Sigmoid colon (tissue), 7 donors: ENCODE results near the gene GOLGA1. TPM values are rescaled to one million over a fixed set of nuclear protein-coding genes. Genes with fewer than 3 reads are reported as not detected.

Source experiments
- DNase-seq: peaks from one replicate; pipeline ENCODE4 v3.0.0-alpha.2; 2019
- H3K27ac ChIP-seq, 4 donors: fragments of 200-600 bp; sonication (generic); one replicate each; pipeline ENCODE4 v1.5.1; 2016 to 2019; ENCODE audit warnings: mild to moderate bottlenecking in 1 of 4
- H3K27me3 ChIP-seq, 3 donors: fragments of 200-600 bp; sonication (generic); one replicate each; pipeline ENCODE4 v1.5.1; 2019; ENCODE audit warnings: mild to moderate bottlenecking in 1 of 3
- H3K36me3 ChIP-seq, 4 donors: fragments of 200-600 bp; sonication (generic); one replicate each; pipeline ENCODE4 v1.5.1; 2016 to 2019
- H3K4me1 ChIP-seq, 4 donors: fragments of 200-600 bp; sonication (generic); one replicate each; pipeline ENCODE4 v1.5.1; 2017 to 2019
- H3K4me3 ChIP-seq, 4 donors: fragments of 200-600 bp; sonication (generic); one replicate each; pipeline ENCODE4 v1.5.1; 2017 to 2019; ENCODE audit warnings: mild to moderate bottlenecking in 2 of 4, moderate library complexity in 1 of 4
- H3K9me3 ChIP-seq, 4 donors: fragments of 200-600 bp in 3 of 4; sonication (generic) in 3 of 4; one replicate each; pipeline versions ENCODE4 v1.5.1 to v1.6.1; 2013 to 2019
- EP300 ChIP-seq, 4 donors: sonication (generic); formaldehyde crosslinking; IDR thresholded peaks; one replicate each; pipeline ENCODE4 v1.6.1; 2017; ENCODE audit warnings: antibody characterized with exemption in 4 of 4
- POLR2A ChIP-seq, 2 donors: fragments of 450-650 bp; IDR thresholded peaks; one replicate each; pipeline ENCODE4 v1.6.1; 2016; ENCODE audit warnings: antibody characterized with exemption in 2 of 2, mild to moderate bottlenecking in 2 of 2, moderate library complexity in 2 of 2
- POLR2AphosphoS5 ChIP-seq, 4 donors: sonication (generic); formaldehyde crosslinking; IDR thresholded peaks; one replicate each; pipeline ENCODE4 v1.6.1; 2017; ENCODE audit warnings: antibody characterized with exemption in 4 of 4
- WGBS, 2 donors: extraction: QIAGEN DNeasy Blood & Tissue Kit; methylation state at CpG; one replicate each; pipeline ENCODE4 v1.1.7; 2013; 5-methylcytosine and 5-hydroxymethylcytosine counted together
- intact Hi-C: fragments of 100-400 bp; cut with DNase I; formaldehyde crosslinking; loops from one replicate; pipeline ENCODE4 v1.15.1; 2023
- polyA plus RNA-seq, 3 donors: library from polyadenylated mRNA; stranded (reverse); fragments of 200-250 nt; gene quantifications; one replicate each; pipeline ENCODE4 v1.2.3, GENCODE V29; 2013
- total RNA-seq, 4 donors: library from RNA; depleted of rRNA; stranded (reverse); fragments of >200 nt; gene quantifications; one replicate each; pipeline ENCODE4 v1.1.0, GENCODE V29; 2016
- TF ChIP-seq, protein P1 (sequence below), 4 experiments: fragments of 450-650 bp in 3 of 4; fragments of 200-600 bp in 1 of 4; IDR thresholded peaks; one replicate each; pipeline ENCODE4 v1.5.1; 2016 to 2019; ENCODE audit warnings: antibody characterized with exemption in 4 of 4, mild to moderate bottlenecking in 3 of 4, moderate library complexity in 2 of 4
- donor health status: healthy with polysubstance abuse.
- donor health status: Bipolar disorder and iron deficiency.
- donor health status: healthy.

Gene GOLGA1
- total and polyA plus RNA-seq, 7 donors, result 7.8 to 32.1 (median 15.1) TPM

DNA sequence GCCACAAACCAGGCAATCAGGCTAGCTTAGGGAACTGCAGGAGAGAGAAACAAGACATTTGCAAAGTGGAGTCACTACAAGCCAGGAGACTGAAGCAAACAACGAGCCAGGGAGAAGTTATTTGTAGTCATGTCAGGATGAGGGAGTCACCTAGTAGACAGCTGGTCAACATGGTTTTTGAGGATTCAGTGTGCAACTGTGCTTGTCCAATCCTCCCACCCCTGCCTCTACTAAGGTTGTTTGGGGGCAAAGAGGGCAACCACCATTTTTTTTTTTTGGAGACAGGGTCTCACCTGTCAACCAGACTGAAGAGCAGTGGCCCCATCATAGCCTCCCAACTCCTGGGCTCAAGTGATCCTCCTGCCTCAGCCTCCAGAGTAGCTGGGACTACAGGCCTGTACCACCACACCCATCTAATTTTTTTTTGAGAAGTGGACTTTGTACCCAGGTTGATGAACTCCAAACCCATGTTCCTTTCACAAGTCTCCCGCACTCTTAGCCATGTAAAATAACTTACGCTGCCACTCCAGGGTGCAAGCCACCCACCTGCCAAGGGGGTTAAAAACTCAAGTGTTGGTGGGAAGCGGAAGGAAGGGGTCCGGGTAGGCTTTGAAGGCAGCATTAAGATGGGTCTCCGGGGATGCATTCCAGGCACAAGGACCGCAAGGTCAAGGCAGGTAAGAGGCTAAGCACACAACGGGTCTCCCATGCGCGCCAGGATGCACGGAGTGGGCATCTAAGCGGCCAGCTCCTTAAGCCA is 80.1 kb downstream of the GOLGA1 start:
- H3K4me3 ChIP-seq, result peak overlapping the region; percentile 85 to 86 (median 86)
- TF ChIP-seq EP300 (IDR thresholded peaks at IDR 0.05) (no peak), POLR2A (IDR thresholded peaks at IDR 0.05) (no peak), POLR2AphosphoS5 (IDR thresholded peaks at IDR 0.05) (no peak)
- TF ChIP-seq, protein P1, sequence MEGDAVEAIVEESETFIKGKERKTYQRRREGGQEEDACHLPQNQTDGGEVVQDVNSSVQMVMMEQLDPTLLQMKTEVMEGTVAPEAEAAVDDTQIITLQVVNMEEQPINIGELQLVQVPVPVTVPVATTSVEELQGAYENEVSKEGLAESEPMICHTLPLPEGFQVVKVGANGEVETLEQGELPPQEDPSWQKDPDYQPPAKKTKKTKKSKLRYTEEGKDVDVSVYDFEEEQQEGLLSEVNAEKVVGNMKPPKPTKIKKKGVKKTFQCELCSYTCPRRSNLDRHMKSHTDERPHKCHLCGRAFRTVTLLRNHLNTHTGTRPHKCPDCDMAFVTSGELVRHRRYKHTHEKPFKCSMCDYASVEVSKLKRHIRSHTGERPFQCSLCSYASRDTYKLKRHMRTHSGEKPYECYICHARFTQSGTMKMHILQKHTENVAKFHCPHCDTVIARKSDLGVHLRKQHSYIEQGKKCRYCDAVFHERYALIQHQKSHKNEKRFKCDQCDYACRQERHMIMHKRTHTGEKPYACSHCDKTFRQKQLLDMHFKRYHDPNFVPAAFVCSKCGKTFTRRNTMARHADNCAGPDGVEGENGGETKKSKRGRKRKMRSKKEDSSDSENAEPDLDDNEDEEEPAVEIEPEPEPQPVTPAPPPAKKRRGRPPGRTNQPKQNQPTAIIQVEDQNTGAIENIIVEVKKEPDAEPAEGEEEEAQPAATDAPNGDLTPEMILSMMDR (IDR thresholded peaks at IDR 0.05), result no peak
- no peaks in the 10 kb centered on the region for H3K27me3 ChIP-seq
- intact Hi-C loops, result no loop called here
- no peaks in the 10 kb centered on the region for H3K9me3 ChIP-seq
- H3K4me1 ChIP-seq, result peaks cover 0 to 34% (median 24%) of the 10 kb centered on the region in 4 donors
- DNase-seq, result no peak
- peaks cover 3 to 45% (median 33%) of the 10 kb centered on the region in 4 donors for H3K36me3 ChIP-seq
- 6 to 15% methylated on average over 12 of the region's 12 CpGs for WGBS, 2 donors
- H3K27ac ChIP-seq, result peak overlapping the region; percentile 91 to 95 (median 93)

DNA sequence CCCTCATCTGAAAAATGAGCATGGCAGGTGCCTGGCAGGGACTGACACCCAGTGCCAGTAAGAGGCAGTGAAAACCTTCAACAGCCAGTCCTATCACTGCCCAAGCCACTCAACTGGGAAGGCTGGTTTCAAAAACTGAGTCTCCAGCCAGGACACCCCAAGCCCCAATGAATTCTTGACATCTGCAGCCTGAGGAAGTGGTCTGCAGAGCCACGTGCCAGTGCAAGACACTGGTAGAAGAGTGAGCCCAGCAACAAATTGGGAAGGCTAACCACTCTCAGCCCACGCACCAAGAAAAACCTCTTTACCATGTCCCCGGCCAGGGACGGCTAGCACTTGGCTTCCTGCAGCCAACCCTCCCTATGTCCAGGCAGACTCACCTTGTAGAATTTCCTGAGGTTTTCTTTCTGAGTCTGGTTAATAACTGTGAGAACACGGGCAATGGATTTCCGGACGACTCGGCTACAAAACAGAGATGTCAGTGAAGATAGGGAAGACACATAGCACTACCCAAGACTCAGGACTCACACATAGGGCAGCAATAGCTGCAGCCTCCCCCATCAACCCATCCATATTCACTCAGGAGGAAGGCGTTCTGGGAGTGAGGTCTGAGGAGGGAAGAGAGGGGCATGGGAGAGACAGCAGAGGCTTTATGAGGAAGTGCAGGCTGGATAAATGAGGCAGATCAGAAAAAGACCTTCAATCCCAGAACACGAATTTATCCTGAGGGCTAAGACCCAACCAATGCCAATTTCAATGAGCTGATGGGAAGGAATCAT is 80.9 kb downstream of the GOLGA1 start:
- no peaks in the 10 kb centered on the region for H3K9me3 ChIP-seq
- TF ChIP-seq POLR2A (IDR thresholded peaks at IDR 0.05) (no peak), EP300 (IDR thresholded peaks at IDR 0.05) (no peak), POLR2AphosphoS5 (IDR thresholded peaks at IDR 0.05) (no peak)
- TF ChIP-seq, protein P1 (IDR thresholded peaks at IDR 0.05), result no peak
- intact Hi-C loops, result loop anchor here (10.0 kb wide), 1 partner anchor 245 kb away; no protein-coding TSS in a partner anchor
- WGBS, 2 donors, result 59 to 63% methylated on average over 10 of the region's 10 CpGs
- peaks cover 3 to 45% (median 33%) of the 10 kb centered on the region in 4 donors for H3K36me3 ChIP-seq
- peak overlapping the region in 3 of 4 donors; percentile 92 to 95 (median 94) for H3K27ac ChIP-seq
- no peaks in the 10 kb centered on the region for H3K27me3 ChIP-seq
- peak overlapping the region in 2 of 4 donors; percentile 85 to 86 for H3K4me3 ChIP-seq
- no peak for DNase-seq
- H3K4me1 ChIP-seq, result peaks cover 0 to 34% (median 24%) of the 10 kb centered on the region in 4 donors

DNA sequence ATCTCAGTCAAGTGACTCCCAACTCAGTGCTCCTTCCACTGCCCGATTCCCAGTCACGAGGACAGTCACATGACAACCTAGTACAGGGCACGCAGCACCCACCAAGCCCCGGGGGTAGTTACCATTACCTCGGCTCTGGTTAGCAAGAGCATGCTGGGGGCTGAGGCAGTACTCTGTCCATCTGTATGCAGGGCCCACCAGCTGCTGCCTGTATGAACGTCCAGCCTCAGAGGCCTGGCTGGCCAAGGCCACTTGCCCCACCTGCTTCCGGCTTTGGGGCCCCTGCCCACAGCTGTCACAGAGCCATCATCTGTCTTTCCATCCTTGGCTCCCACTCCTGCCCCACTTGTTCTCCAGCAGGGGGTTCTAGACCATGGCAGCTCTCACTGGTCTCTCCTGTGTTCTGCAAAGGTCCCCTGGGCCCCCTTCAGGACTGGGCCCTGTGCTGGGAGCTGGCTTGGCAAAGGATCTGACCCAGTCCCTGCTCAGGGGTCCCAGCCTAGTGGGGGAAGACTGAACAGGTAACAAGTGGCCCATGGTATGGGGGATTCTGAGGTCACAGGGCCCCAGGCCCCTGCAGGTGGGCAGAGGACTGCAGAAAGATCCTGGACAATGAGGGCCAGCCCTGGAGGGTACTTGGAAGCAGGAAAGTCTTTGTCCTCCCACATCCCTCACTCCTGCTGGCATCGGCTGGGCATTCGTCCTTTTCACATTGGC is 82.4 kb downstream of the GOLGA1 start:
- no peaks in the 10 kb centered on the region for H3K27me3 ChIP-seq
- intact Hi-C loops, result loop anchor here (10.0 kb wide), 1 partner anchor 244 kb away; no protein-coding TSS in a partner anchor
- no peak for DNase-seq
- WGBS, 2 donors, result 76 to 83% methylated on average over 9 of the region's 9 CpGs
- H3K9me3 ChIP-seq, result no peaks in the 10 kb centered on the region
- peaks cover 0 to 37% (median 26%) of the 10 kb centered on the region in 4 donors for H3K4me1 ChIP-seq
- H3K36me3 ChIP-seq, result peaks cover 3 to 45% (median 33%) of the 10 kb centered on the region in 4 donors
- no peak for TF ChIP-seq POLR2AphosphoS5 (IDR thresholded peaks at IDR 0.05)
- TF ChIP-seq, protein P1 (IDR thresholded peaks at IDR 0.05), result no peak
- no peak for TF ChIP-seq POLR2A (IDR thresholded peaks at IDR 0.05)
- TF ChIP-seq EP300 (IDR thresholded peaks at IDR 0.05), result no peak
- no peak overlapping the region for H3K27ac ChIP-seq
- no peak overlapping the region for H3K4me3 ChIP-seq

DNA sequence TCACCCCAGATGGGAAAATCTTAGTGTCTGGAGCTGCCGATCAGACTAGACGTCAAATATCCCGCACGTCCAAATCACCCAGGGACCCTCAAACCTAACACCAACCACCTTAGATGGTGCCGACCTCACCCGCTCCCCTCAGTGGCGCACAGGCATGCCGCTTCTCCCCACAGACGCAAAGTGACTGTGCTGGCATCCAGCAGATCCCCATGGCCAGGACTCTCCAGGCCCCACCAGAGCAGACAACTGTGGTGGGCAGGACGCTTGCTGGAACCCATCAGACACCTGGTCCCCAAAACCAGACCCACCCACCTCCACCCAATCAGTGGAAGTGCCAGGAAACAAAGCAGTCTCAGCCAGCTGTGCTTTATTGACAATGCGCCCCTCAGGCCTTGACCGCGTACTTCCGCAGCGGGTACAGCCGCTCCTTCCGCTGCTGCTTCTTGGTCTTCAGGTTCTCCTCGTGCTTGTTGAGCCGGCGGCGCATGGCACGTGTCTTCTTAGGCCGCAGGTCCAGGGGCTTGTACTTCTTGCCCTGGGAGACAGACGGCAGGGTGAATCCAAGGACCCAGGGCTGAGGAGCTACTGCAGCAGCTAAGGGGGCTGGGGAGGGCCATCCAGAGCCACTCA is 83.2 kb downstream of the GOLGA1 start:
- 89 to 91% methylated on average over 24 of the region's 24 CpGs for WGBS, 2 donors
- intact Hi-C loops, result loop anchor here (10.0 kb wide), 1 partner anchor 243 kb away; no protein-coding TSS in a partner anchor
- no peaks in the 10 kb centered on the region for H3K27me3 ChIP-seq
- DNase-seq, result no peak
- H3K36me3 ChIP-seq, result peaks cover 3 to 45% (median 33%) of the 10 kb centered on the region in 4 donors
- H3K4me1 ChIP-seq, result peaks cover 0 to 40% (median 29%) of the 10 kb centered on the region in 4 donors
- no peak for TF ChIP-seq POLR2AphosphoS5 (IDR thresholded peaks at IDR 0.05)
- TF ChIP-seq, protein P1 (IDR thresholded peaks at IDR 0.05), result no peak
- H3K4me3 ChIP-seq, result no peak overlapping the region
- no peak overlapping the region for H3K27ac ChIP-seq
- H3K9me3 ChIP-seq, result no peaks in the 10 kb centered on the region
